ENCODE measurements around the gene SIGLEC6. TPM values are rescaled to one million over a fixed set of nuclear protein-coding genes. Genes with fewer than 3 reads are reported as not detected.

Gene SIGLEC6
- total RNA-seq, 1 donor from 2014 or later = 6.6 TPM

DNA sequence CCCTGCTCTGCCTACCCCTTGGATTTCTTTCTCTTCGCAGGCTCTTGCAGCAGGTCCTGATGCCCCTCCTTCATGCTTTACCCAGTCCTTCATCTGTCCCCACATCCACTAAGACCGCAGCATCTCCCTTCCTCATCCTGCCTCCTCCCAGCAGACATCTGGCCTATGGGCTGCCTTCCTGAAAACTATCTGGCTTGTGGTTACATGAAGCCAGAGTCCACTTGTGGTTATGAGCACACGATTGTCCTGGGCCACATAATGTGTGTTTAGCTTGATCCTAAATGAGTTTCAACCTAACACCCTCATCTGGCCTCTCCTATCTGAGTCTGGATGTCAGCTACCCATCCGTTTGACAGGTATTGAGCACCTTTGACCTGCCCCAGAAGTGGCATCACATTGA lies 34.1 kb upstream of the SIGLEC6 start:
- Histone ChIP-seq H3K9me3 (no peaks in the 10 kb centered on the region), H3K27ac (no peak overlapping the region), H3K36me3 (no peaks in the 10 kb centered on the region), H3K27me3 (no peaks in the 10 kb centered on the region), H3K4me3 (no peak overlapping the region), H3K4me1 (no peaks in the 10 kb centered on the region)
- intact Hi-C loops (cut with DNase I) = no loop called here
- TF ChIP-seq, protein P1, sequence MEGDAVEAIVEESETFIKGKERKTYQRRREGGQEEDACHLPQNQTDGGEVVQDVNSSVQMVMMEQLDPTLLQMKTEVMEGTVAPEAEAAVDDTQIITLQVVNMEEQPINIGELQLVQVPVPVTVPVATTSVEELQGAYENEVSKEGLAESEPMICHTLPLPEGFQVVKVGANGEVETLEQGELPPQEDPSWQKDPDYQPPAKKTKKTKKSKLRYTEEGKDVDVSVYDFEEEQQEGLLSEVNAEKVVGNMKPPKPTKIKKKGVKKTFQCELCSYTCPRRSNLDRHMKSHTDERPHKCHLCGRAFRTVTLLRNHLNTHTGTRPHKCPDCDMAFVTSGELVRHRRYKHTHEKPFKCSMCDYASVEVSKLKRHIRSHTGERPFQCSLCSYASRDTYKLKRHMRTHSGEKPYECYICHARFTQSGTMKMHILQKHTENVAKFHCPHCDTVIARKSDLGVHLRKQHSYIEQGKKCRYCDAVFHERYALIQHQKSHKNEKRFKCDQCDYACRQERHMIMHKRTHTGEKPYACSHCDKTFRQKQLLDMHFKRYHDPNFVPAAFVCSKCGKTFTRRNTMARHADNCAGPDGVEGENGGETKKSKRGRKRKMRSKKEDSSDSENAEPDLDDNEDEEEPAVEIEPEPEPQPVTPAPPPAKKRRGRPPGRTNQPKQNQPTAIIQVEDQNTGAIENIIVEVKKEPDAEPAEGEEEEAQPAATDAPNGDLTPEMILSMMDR (IDR thresholded peaks at IDR 0.05) = no peak
- DNase-seq (ENCODE audit: low spot score in 2 of 2) = no peak

DNA sequence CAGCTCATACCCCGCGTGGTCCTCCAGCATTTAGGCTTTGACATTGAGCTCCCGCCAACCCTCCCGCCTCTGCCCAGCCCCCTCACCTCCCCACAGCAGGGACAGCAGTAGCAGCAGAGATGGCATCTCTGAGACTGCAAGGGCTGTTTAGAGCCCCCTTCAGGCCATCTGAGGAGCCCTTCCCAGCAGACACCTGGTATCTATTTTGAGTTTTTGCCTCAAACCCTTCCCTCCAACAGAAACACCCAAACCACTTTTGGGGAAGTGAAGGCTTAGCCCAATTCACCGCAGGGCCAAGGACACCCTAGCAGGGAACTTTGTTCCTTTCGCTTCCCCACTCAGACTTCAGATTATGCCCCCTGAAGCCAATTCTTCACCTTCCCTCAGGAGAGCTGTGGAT lies 33.3 kb upstream of the SIGLEC6 start:
- H3K4me3 ChIP-seq = no peak overlapping the region
- no peak overlapping the region for H3K27ac ChIP-seq
- TF ChIP-seq, protein P1 (IDR thresholded peaks at IDR 0.05) = no peak
- no peaks in the 10 kb centered on the region for H3K27me3 ChIP-seq
- H3K9me3 ChIP-seq = no peaks in the 10 kb centered on the region
- no peak for DNase-seq (ENCODE audit: low spot score in 2 of 2)
- no peaks in the 10 kb centered on the region for H3K36me3 ChIP-seq
- H3K4me1 ChIP-seq = no peaks in the 10 kb centered on the region
- intact Hi-C loops (cut with DNase I) = no loop called here

DNA sequence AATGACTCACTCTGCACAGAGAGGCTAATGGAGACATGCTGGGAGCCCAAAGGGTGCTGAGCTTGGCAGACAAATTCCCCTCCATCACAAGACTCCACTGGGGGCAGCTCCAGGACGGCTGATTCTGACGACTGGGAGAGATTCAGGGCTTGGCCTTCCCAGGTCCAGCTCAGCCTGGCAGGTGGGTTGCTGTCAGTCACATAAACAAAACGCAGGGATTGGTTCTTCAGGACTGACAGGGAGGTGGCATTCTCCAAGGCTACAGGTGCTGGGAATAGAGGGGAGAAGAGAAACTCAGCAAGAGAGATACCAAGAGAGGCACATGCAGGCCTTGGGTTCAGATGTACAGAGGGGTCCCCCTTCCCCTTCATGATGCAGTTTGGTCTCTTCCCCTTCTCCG lies 28.9 kb upstream of the SIGLEC6 start:
- Histone ChIP-seq H3K9me3 (no peaks in the 10 kb centered on the region), H3K4me1 (no peaks in the 10 kb centered on the region), H3K36me3 (no peaks in the 10 kb centered on the region), H3K27ac (no peak overlapping the region), H3K27me3 (no peaks in the 10 kb centered on the region), H3K4me3 (no peak overlapping the region)
- DNase-seq (ENCODE audit: low spot score in 2 of 2) = no peak
- intact Hi-C loops (cut with DNase I) = no loop called here
- TF ChIP-seq, protein P1 (IDR thresholded peaks at IDR 0.05) = no peak

DNA sequence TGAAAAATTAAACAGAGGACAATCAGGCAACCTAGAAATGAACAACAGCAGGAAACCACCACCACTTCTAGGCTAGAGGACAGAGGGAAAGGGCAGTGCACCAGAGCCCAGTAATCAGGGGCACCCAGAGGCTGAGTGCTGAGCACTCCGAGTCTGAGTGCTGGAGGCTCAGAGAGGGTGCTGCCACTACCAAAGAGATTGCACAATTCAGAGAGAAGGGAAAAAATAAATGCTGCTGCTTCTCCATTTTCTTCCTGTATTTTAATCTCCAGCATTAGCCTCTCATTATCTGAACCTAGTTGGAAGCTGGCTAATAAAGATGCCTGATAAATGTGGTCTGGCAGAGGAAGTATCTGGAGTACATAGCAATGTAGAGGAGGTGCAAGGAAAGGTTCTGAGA lies 27.8 kb upstream of the SIGLEC6 start:
- Histone ChIP-seq H3K9me3 (no peaks in the 10 kb centered on the region), H3K36me3 (no peaks in the 10 kb centered on the region), H3K27ac (no peak overlapping the region), H3K27me3 (no peaks in the 10 kb centered on the region), H3K4me1 (no peaks in the 10 kb centered on the region), H3K4me3 (no peak overlapping the region)
- no peak for DNase-seq (ENCODE audit: low spot score in 2 of 2)
- intact Hi-C loops (cut with DNase I) = no loop called here
- TF ChIP-seq, protein P1 (IDR thresholded peaks at IDR 0.05) = no peak

DNA sequence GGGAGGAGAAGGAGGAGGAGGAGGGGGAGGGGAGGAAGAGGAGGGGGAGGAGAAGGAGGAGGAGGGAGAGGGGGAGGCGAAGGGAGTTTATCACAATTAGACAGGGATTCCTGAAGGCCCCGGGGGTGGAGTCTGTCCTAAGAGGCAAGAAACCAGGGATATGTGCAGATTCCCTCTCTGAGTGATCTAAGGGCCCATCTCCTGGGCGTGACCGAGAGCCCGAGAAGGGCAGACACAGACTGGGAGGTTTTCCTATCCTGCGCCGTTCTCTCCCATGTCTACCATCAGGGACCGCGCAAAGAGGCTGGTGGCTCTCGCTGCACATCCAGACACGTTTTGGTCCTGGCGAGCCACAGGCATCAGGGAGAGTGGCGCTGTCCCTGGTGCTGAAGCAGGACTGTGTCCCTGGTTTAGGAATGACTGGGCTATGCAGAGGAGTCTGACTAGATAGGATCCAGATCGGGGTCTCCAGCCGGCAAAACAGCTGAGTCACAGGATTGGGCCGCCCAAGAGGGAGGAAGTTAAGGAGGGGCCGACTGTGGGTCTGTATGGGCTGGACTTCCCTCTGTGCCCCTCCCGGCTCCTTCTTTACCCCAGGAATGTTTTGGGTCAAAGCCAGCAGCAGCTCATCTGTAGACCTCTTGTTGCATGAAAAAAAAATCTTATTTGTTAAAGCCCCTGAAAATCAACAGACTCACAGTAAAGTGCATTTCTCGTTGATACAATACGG lies 21.7 kb upstream of the SIGLEC6 start:
- H3K27me3 ChIP-seq = no peaks in the 10 kb centered on the region
- intact Hi-C loops (cut with DNase I) = no loop called here

More for the DNA sequence above, 21.7 kb upstream of the SIGLEC6 start:
- Histone ChIP-seq H3K27ac (no peak overlapping the region), H3K4me1 (no peaks in the 10 kb centered on the region), H3K4me3 (no peak overlapping the region), H3K36me3 (no peaks in the 10 kb centered on the region), H3K9me3 (no peaks in the 10 kb centered on the region)
- TF ChIP-seq, protein P1 (IDR thresholded peaks at IDR 0.05) = no peak
- DNase-seq (ENCODE audit: low spot score in 2 of 2) = no peak

Data from ascending aorta (tissue), 2 donors.